Adrenal gland (tissue), 12 donors: Measurements from ENCODE around the gene NDUFAF3. TPM values are rescaled to one million over a fixed set of nuclear protein-coding genes. Genes with fewer than 3 reads are reported as not detected.

Experiments
- DNase-seq, 7 donors: peaks; one replicate each; pipeline ENCODE4 v3.0.0-alpha.2; 2019 to 2020
- H3K27ac ChIP-seq, 5 donors: fragments of 200-600 bp; sonication (generic) in 4 of 5; 1 replicate in 3 of 5; 2 replicates in 2 of 5; pipeline versions ENCODE4 v1.5.1 to v1.8.0; 2016 to 2020; ENCODE audit warnings: mild to moderate bottlenecking in 1 of 5
- H3K27me3 ChIP-seq: fragments of 200-600 bp; 2 replicates; pipeline ENCODE4 v1.8.0; 2021
- H3K36me3 ChIP-seq, 2 donors: fragments of 200-600 bp; replicated peaks in 1 of 2; 1 replicate in 1 of 2; 2 replicates in 1 of 2; pipeline versions ENCODE4 v1.5.1 to v1.8.0; 2018 to 2022
- H3K4me1 ChIP-seq, 2 donors: fragments of 200-600 bp; replicated peaks in 1 of 2; 1 replicate in 1 of 2; 2 replicates in 1 of 2; pipeline versions ENCODE4 v1.5.1 to v1.8.0; 2018 to 2021
- H3K4me3 ChIP-seq, 4 donors: fragments of 200-600 bp; sonication (generic) in 3 of 4; one replicate each; pipeline ENCODE4 v1.5.1; 2016 to 2018
- H3K9me3 ChIP-seq, 3 donors: fragments of 200-600 bp; sonication (generic) in 1 of 3; replicated peaks in 1 of 3; 1 replicate in 2 of 3; 2 replicates in 1 of 3; pipeline versions ENCODE4 v1.5.1 to v1.8.0; 2016 to 2021
- POLR2A ChIP-seq, 2 donors: fragments of 450-650 bp; IDR thresholded peaks; one replicate each; pipeline ENCODE4 v1.6.1; 2017; ENCODE audit warnings: antibody characterized with exemption in 2 of 2, mild to moderate bottlenecking in 2 of 2, moderate library complexity in 1 of 2
- WGBS, 4 donors: extraction: QIAGEN DNeasy Blood & Tissue Kit in 2 of 4; methylation state at CpG; one replicate each; pipeline versions ENCODE4 v1.1.5 to v1.1.7; 2013 to 2017; 5-methylcytosine and 5-hydroxymethylcytosine counted together
- intact Hi-C, 2 donors: fragments of 100-400 bp; cut with DNase I; formaldehyde crosslinking; loops; one replicate each; pipeline versions ENCODE4 v1.14.1 to v1.15.0; 2022 to 2023
- polyA plus RNA-seq, 3 donors: library from polyadenylated mRNA; stranded (reverse); fragments of 200-250 nt in 2 of 3; fragments of 350-450 nt in 1 of 3; fragmentation: Illumina TruSeq in 1 of 3; extraction: RNeasy Lipid Tissue Mini Kit (QIAGEN cat#74804) in 1 of 3; gene quantifications; one replicate each; pipeline ENCODE4 v1.2.3, GENCODE V29; 2013 to 2014
- total RNA-seq, 9 donors: library from RNA; depleted of rRNA in 4 of 9; stranded (reverse); fragments of >200 nt in 4 of 9; fragments of 120-200 nt in 1 of 9; fragmentation: NEBNext Ultra II Directional in 1 of 9; extraction: Animal tissue kit (Norgen Biotek cat#: 25700) in 1 of 9; gene quantifications; one replicate each; pipeline versions ENCODE4 v1.1.0 to v1.2.4, GENCODE V29; 2013 to 2023
- TF ChIP-seq, protein P1 (sequence below), 6 experiments: fragments of 450-650 bp in 4 of 6; fragments of 200-600 bp in 2 of 6; sonication (generic) in 1 of 6; IDR thresholded peaks; 1 replicate in 5 of 6; 2 replicates in 1 of 6; pipeline versions ENCODE4 v1.5.1 to v1.8.0; 2016 to 2021; ENCODE audit warnings: antibody characterized with exemption in 6 of 6, mild to moderate bottlenecking in 2 of 6, moderate library complexity in 1 of 6
- donor health status: healthy with polysubstance abuse.
- donor health status: Bipolar disorder and iron deficiency.
- donor health status: DM: yes; HTN: yes; CAD: no.
- donor health status: DM: no; HTN: no; CAD: no.
- donor health status: DM: no; HTN: no; CAD: no.
- donor health status: DM: yes; HTN: yes; CAD: no.

Gene NDUFAF3
- total and polyA plus RNA-seq, 12 donors = 87.2 to 578 (median 173) TPM

DNA sequence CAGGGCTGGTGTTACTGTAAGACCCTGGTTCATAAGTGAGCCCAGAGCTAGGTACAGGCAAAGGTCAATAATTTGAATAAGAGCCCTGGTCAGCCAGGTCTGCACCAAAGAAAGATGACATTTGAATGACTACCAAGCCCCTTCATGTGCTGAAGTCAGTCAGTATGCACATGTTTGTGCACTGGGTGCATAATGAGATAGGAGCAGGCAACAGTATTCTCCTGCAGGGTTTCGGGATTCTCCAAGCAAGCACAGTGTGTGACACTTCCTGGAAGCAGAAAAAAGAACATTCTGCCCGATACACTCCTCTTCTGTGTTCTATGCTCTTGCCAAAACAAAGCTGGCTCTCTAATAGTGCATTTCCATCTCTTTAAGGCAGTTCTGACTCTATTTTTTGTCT lies 12.7 kb downstream of the NDUFAF3 start:
- Histone ChIP-seq H3K27ac (no peak overlapping the region), H3K27me3 (no peaks in the 10 kb centered on the region), H3K4me3 (no peak overlapping the region), H3K36me3 (peaks cover 0 to 48% of the 10 kb centered on the region in 2 donors), H3K4me1 (peaks cover 0 to 3% of the 10 kb centered on the region in 2 donors), H3K9me3 (no peaks in the 10 kb centered on the region)
- TF ChIP-seq, protein P1, sequence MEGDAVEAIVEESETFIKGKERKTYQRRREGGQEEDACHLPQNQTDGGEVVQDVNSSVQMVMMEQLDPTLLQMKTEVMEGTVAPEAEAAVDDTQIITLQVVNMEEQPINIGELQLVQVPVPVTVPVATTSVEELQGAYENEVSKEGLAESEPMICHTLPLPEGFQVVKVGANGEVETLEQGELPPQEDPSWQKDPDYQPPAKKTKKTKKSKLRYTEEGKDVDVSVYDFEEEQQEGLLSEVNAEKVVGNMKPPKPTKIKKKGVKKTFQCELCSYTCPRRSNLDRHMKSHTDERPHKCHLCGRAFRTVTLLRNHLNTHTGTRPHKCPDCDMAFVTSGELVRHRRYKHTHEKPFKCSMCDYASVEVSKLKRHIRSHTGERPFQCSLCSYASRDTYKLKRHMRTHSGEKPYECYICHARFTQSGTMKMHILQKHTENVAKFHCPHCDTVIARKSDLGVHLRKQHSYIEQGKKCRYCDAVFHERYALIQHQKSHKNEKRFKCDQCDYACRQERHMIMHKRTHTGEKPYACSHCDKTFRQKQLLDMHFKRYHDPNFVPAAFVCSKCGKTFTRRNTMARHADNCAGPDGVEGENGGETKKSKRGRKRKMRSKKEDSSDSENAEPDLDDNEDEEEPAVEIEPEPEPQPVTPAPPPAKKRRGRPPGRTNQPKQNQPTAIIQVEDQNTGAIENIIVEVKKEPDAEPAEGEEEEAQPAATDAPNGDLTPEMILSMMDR (IDR thresholded peaks at IDR 0.05) = no peak
- TF ChIP-seq POLR2A (IDR thresholded peaks at IDR 0.05) = no peak
- DNase-seq = no peak
- WGBS, 4 donors = 81 to 95% (median 93%) methylated on average over 2 of the region's 2 CpGs
- intact Hi-C loops = no loop called here

DNA sequence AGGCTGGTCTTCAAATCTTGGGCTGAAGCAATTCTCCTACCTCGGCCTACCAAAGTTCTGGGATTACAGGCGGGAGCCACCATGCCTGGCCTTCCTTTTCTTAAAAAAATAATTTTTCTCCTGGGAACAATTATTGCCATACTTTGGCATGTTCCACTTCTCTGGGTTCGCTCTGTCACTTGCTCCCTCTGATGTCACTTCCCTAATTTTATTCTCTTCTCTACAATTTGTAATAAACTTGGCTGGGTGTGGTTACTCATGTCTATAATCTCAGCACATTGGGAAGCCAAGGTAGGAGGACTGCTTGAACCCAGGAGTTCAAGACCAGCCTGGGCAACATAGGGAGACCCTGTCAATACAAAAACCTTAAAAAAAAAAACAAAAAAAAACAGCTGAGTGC lies 13.4 kb downstream of the NDUFAF3 start:
- H3K36me3 ChIP-seq = peaks cover 0 to 48% of the 10 kb centered on the region in 2 donors
- intact Hi-C loops = no loop called here

GRCh38 chr3:49053543-49053942 lies 31.6 kb downstream of the NDUFAF3 start:
- TF ChIP-seq, protein P1 (IDR thresholded peaks at IDR 0.05) = no peak
- TF ChIP-seq POLR2A (IDR thresholded peaks at IDR 0.05) = no peak
- Histone ChIP-seq H3K36me3 (peaks cover 0 to 68% of the 10 kb centered on the region in 2 donors), H3K9me3 (no peaks in the 10 kb centered on the region), H3K27me3 (no peaks in the 10 kb centered on the region), H3K4me3 (no peak overlapping the region), H3K4me1 (no peaks in the 10 kb centered on the region), H3K27ac (no peak overlapping the region)
- WGBS, 4 donors = 71 to 95% (median 86%) methylated on average over 1 of the region's 1 CpG
- intact Hi-C loops = no loop called here
- DNase-seq = no peak

More for the DNA sequence above, 13.4 kb downstream of the NDUFAF3 start:
- TF ChIP-seq, protein P1 (IDR thresholded peaks at IDR 0.05) = no peak
- TF ChIP-seq POLR2A (IDR thresholded peaks at IDR 0.05) = no peak
- Histone ChIP-seq H3K27me3 (no peaks in the 10 kb centered on the region), H3K4me1 (no peaks in the 10 kb centered on the region), H3K9me3 (no peaks in the 10 kb centered on the region), H3K27ac (no peak overlapping the region), H3K4me3 (no peak overlapping the region)
- 85 to 92% (median 90%) methylated on average over 3 of the region's 3 CpGs for WGBS, 4 donors
- no peak for DNase-seq

- TF ChIP-seq, protein P1 (IDR thresholded peaks at IDR 0.05) = no peak
- TF ChIP-seq POLR2A (IDR thresholded peaks at IDR 0.05) = no peak
- Histone ChIP-seq H3K9me3 (no peaks in the 10 kb centered on the region), H3K4me1 (no peaks in the 10 kb centered on the region), H3K4me3 (no peak overlapping the region), H3K27me3 (no peaks in the 10 kb centered on the region), H3K27ac (no peak overlapping the region), H3K36me3 (peaks cover 0 to 68% of the 10 kb centered on the region in 2 donors)
- DNase-seq = no peak
- 86 to 97% (median 93%) methylated on average over 2 of the region's 2 CpGs for WGBS, 4 donors
- intact Hi-C loops = no loop called here
These were observed 32.5 kb downstream of the NDUFAF3 start for GRCh38 chr3:49054344-49054862.
